GM12892 (cell line): ENCODE data around the gene GRIA1. TPM values are rescaled to one million over a fixed set of nuclear protein-coding genes. Genes with fewer than 3 reads are reported as not detected.

Source experiments
- DNase-seq: peaks from one replicate; pipeline ENCODE4 v3.0.0; 2011; ENCODE audit not compliant: insufficient read length
- FAIRE-seq: peaks from 2 replicates; lab custom pipeline; 2011; peaks lifted over from hg19 to GRCh38; lab: Jason Lieb, UNC
- POLR2A ChIP-seq: IDR thresholded peaks from 2 replicates; pipeline ENCODE4 v1.6.1; 2011; ENCODE audit warnings: low read depth, low read length, control low read depth
- POLR2AphosphoS5 ChIP-seq: IDR thresholded peaks from 2 replicates; pipeline ENCODE4 v1.6.1; 2011; ENCODE audit warnings: low read depth, low read length, control low read depth
- TAF1 ChIP-seq: IDR thresholded peaks from 2 replicates; pipeline ENCODE4 v1.6.1; 2011; ENCODE audit warnings: low read depth, mild to moderate bottlenecking, control low read depth, low read length, borderline replicate concordance
- polyA plus RNA-seq: library from polyadenylated mRNA; unstranded; fragments of >200 nt; gene quantifications from one replicate; pipeline ENCODE4 v1.2.1, GENCODE V29; 2012; ENCODE audit warnings: missing spikeins, inconsistent platforms; ENCODE audit not compliant: missing spikeins

Gene GRIA1
- polyA plus RNA-seq: 0.13 TPM

GRCh38 chr5:153490118-153491037 is at the start of gene GRIA1:
Gene GRIA1 (plus strand): TSS chr5:153490670.
- DNase-seq (no peak), FAIRE-seq (no peak)
- no peak for TF ChIP-seq POLR2AphosphoS5
- no peak for TF ChIP-seq TAF1
- TF ChIP-seq POLR2A: no peak

GRCh38 chr5:153445875-153446579 is 44.4 kb upstream of the GRIA1 start:
- DNase-seq (no peak), FAIRE-seq (no peak)
- TF ChIP-seq POLR2AphosphoS5 (no peak), TAF1 (no peak), POLR2A (no peak)

GRCh38 chr5:153447534-153447933 is 42.9 kb upstream of the GRIA1 start:
- FAIRE-seq: no peak
- TF ChIP-seq TAF1 (no peak), POLR2A (no peak)
- no peak for DNase-seq

- DNase-seq (no peak), FAIRE-seq (no peak)
- TF ChIP-seq POLR2A (no peak), POLR2AphosphoS5 (no peak), TAF1 (no peak)
These were observed 34.1 kb upstream of the GRIA1 start for GRCh38 chr5:153456354-153456753.

- no peak for FAIRE-seq
- DNase-seq: no peak
- TF ChIP-seq POLR2AphosphoS5 (no peak), TAF1 (no peak), POLR2A (no peak)
These were observed 33.5 kb upstream of the GRIA1 start for GRCh38 chr5:153456993-153457392.

- DNase-seq (no peak), FAIRE-seq (no peak)
These were observed 32.2 kb upstream of the GRIA1 start for GRCh38 chr5:153458268-153458667.

GRCh38 chr5:153459051-153459743 is 31.3 kb upstream of the GRIA1 start:
- FAIRE-seq (no peak), DNase-seq (no peak)
- TF ChIP-seq POLR2A (no peak), POLR2AphosphoS5 (no peak)

More at GRCh38 chr5:153458268-153458667, 32.2 kb upstream of the GRIA1 start:
- no peak for TF ChIP-seq POLR2AphosphoS5
- TF ChIP-seq POLR2A: no peak
- no peak for TF ChIP-seq TAF1

GRCh38 chr5:153460421-153460820 is 30.0 kb upstream of the GRIA1 start:
- DNase-seq (no peak), FAIRE-seq (no peak)
- TF ChIP-seq POLR2A (no peak), TAF1 (no peak), POLR2AphosphoS5 (no peak)

GRCh38 chr5:153461341-153461740 is 29.1 kb upstream of the GRIA1 start:
- FAIRE-seq (no peak), DNase-seq (no peak)
- TF ChIP-seq TAF1 (no peak), POLR2AphosphoS5 (no peak), POLR2A (no peak)

GRCh38 chr5:153463806-153464205 is 26.7 kb upstream of the GRIA1 start:
- DNase-seq (no peak), FAIRE-seq (no peak)
- TF ChIP-seq POLR2A (no peak), POLR2AphosphoS5 (no peak), TAF1 (no peak)

GRCh38 chr5:153467546-153467945 is 22.9 kb upstream of the GRIA1 start:
- DNase-seq: no peak
- TF ChIP-seq POLR2AphosphoS5: no peak
- TF ChIP-seq TAF1: no peak
- no peak for TF ChIP-seq POLR2A
- FAIRE-seq: no peak
